Measurements from ENCODE around the gene PCDHGA7. TPM values are rescaled to one million over a fixed set of nuclear protein-coding genes. Genes with fewer than 3 reads are reported as not detected.
A peak's percentile ranks its signal among the peaks of the same experiment; 100 is the strongest.

PCDHGA7 gene
- total RNA-seq, 1 experiment from 2014 or later = 1.6 TPM

DNA sequence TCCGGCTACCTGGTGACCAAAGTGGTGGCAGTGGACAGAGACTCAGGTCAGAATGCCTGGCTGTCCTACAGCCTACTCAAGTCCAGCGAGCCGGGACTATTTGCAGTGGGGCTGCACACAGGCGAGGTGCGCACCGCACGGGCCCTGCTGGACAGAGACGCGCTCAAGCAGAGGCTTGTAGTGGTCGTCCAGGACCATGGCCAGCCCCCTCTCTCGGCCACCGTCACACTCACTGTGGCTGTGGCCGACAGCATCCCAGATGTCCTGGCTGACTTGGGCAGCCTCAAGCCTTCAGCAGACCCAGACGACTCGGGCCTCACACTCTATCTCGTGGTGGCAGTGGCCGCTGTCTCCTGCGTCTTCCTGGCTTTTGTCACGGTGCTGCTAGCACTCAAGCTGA, 25.6 kb upstream of the PCDHGA7 start:
- CTCF ChIA-PET = interaction anchor here (1.0 to 1.3 kb wide), 2 partner anchors 201 to 235 kb away, joined by 3 read pairs; partner anchors contain the start of gene PCDHB4
- Mint-ChIP-seq H3K36me3 (peaks cover 62% of the 10 kb centered on the region), H3K9me3 (peaks cover 57% of the 10 kb centered on the region)

GRCh38 chr5:141359790-141360426, 22.6 kb upstream of the PCDHGA7 start, which contains the start of gene PCDHGB2:
Gene PCDHGB2 (plus strand): TSS chr5:141359994. CDS start chr5:141360136, 142 bp downstream.
- TF ChIP-seq ATF2 (CRISPR knock-in tag; IDR thresholded peaks at IDR 0.05; ENCODE audit: borderline replicate concordance, low read depth) (no peak), CTCF (IDR thresholded peaks at IDR 0.05) (peak; percentile 65), PRDM15 (CRISPR knock-in tag; IDR thresholded peaks at IDR 0.05) (peak; percentile 47; the same call in 1 of the 2 replicates)
- TF ChIP-seq, protein P1, sequence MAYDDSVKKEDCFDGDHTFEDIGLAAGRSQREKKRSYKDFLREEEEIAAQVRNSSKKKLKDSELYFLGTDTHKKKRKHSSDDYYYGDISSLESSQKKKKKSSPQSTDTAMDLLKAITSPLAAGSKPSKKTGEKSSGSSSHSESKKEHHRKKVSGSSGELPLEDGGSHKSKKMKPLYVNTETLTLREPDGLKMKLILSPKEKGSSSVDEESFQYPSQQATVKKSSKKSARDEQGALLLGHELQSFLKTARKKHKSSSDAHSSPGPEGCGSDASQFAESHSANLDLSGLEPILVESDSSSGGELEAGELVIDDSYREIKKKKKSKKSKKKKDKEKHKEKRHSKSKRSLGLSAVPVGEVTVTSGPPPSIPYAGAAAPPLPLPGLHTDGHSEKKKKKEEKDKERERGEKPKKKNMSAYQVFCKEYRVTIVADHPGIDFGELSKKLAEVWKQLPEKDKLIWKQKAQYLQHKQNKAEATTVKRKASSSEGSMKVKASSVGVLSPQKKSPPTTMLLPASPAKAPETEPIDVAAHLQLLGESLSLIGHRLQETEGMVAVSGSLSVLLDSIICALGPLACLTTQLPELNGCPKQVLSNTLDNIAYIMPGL (CRISPR knock-in tag; IDR thresholded peaks at IDR 0.05) = no peak
- peak within 1 kb of the TSS; percentile 60 for H3K4me3 Mint-ChIP-seq
- peaks cover 68% of the 10 kb centered on the region for H3K36me3 Mint-ChIP-seq
- peak within 1 kb of the TSS; percentile 96 for H3K27ac Mint-ChIP-seq
- ATAC-seq (peak; percentile 83), DNase-seq (ENCODE audit: low spot score) (peak; percentile 46)
- H3K27me3 Mint-ChIP-seq (ENCODE audit: low read depth) = peaks cover 22% of the 10 kb centered on the region; the same call in 1 of the 2 replicates
- CTCF ChIA-PET = interaction anchor here (0.6 to 1.6 kb wide), 27 partner anchors 9 to 207 kb away, joined by 3 to 16 read pairs (median 5); partner anchors contain the start of genes PCDHB10, PCDHB14, PCDHB15 and PCDHB16
- peaks cover 27% of the 10 kb centered on the region for H3K4me1 Mint-ChIP-seq
- POLR2A ChIA-PET = no interaction called here
- peaks cover 62% of the 10 kb centered on the region for H3K9me3 Mint-ChIP-seq

More for the DNA sequence above, 25.6 kb upstream of the PCDHGA7 start:
- H3K4me3 Mint-ChIP-seq = no peak overlapping the region
- POLR2A ChIA-PET = no interaction called here
- ATAC-seq (no peak), DNase-seq (ENCODE audit: low spot score) (no peak)
- peaks cover 19% of the 10 kb centered on the region for H3K27me3 Mint-ChIP-seq (ENCODE audit: low read depth)
- TF ChIP-seq ZNF219 (CRISPR knock-in tag; IDR thresholded peaks at IDR 0.05; ENCODE audit: borderline replicate concordance) (no peak), ESRRA (CRISPR knock-in tag; IDR thresholded peaks at IDR 0.05; ENCODE audit: borderline replicate concordance) (no peak), CBFB (CRISPR knock-in tag; IDR thresholded peaks at IDR 0.05; ENCODE audit: low read depth) (no peak), ATF2 (CRISPR knock-in tag; IDR thresholded peaks at IDR 0.05; ENCODE audit: borderline replicate concordance, low read depth) (no peak), RELA (CRISPR knock-in tag; IDR thresholded peaks at IDR 0.05; ENCODE audit: borderline replicate concordance) (no peak), ZNF138 (CRISPR knock-in tag; conservative IDR thresholded peaks at IDR 0.05) (no peak), NR1H2 (CRISPR knock-in tag; IDR thresholded peaks at IDR 0.05) (no peak)
- H3K27ac Mint-ChIP-seq = no peak overlapping the region
- H3K4me1 Mint-ChIP-seq = peaks cover 8% of the 10 kb centered on the region

Measured in WTC11 (cell line).